ENCODE data around the gene DDX23. TPM values are rescaled to one million over a fixed set of nuclear protein-coding genes. Genes with fewer than 3 reads are reported as not detected.
A peak's percentile ranks its signal among the peaks of the same experiment; 100 is the strongest.
"Not testable (repeated sequence)": the region's sequence is repeated elsewhere in the genome, so short reads cannot be mapped to it uniquely, and the experiment has no call there.

DDX23 gene
- total RNA-seq, result 55.8 TPM

DNA sequence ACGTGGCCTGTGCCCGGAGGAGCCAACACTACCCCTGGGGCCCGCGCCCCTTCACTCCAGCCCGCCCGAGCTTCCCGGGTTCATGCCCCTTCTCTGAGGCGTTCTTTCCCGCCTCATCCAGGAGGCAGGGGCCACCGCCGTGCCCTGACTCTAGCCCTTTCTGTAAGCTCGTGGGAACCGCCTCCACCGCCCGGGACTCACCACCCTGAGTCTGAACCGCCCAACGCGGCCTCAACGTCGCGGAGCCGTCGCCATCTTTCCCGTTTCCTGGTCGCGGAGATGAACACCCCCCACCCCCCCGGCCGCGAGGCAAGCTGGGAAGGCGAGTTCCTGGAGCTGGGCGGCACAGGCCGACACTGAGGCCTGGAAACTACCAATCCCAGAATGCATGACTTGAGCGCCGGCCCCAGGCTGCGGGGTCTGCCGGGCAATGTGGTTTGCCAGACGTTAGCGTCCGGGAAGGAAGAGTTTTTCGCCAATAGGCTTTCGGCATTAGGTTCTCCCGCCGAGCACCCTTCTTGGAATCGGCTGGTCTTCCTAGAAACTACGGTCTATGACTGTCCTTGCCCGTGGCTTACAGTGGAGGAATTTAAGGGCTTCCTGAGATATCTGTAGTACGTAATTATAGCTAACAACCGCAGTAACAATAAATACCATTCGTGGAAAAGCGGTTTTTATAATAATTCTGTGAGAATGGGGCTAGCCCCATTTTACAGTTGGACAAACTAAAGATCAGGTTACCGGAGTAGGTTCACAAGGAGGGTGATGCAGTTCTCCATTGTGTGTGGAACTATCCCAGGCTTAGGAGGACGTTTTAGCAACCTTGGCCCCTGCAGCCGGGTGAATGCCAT, at the start of gene DDX23:
Gene DDX23 (minus strand): TSS at position 281 of the 851 bp plus-strand sequence. CDS start 6,381 bp downstream, outside the sequence.
- no peak for FAIRE-seq
- DNase-seq (ENCODE audit: low spot score in 2 of 2), result peak; percentile 90 to 95

DNA sequence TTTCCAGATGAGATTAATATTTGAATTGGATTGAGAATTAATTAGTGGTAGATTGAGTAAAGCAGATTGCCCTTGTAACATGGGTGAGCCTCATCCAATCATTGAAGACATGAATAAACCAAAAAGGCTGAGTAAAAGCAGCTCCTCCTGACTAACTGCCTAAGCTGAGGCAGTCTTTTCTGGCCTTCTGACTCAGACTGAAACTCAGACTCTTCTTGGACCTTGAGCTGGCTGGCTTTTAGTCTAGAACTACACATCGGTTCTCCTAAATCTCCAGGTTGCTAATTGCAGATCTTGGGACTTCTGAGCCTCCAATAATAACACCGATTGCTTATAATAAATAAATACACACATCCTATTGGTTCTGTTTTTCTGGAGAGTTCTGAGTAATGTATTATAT, 49.3 kb upstream of the DDX23 start:
- FAIRE-seq (no peak), DNase-seq (ENCODE audit: low spot score in 2 of 2) (no peak)

DNA sequence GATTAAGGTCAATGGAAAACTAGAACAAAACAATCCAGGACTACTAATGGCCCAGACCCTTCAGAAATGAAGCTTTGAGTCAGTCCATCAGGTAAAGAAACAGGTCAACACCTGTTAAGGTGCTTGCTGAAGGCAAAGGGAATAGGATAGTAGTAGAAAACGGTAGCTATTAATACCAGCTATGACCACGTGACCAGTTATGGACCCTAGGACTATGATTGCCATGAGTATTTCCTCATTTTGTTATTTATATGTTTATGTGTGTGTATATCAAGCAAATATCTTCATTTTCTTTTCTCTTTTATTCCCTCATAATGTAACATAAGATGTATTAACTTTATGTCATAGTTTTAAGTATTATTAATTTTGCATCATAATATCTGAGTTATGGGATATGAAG, 47.7 kb upstream of the DDX23 start:
- no peak for DNase-seq (ENCODE audit: low spot score in 2 of 2)
- FAIRE-seq, result no peak

DNA sequence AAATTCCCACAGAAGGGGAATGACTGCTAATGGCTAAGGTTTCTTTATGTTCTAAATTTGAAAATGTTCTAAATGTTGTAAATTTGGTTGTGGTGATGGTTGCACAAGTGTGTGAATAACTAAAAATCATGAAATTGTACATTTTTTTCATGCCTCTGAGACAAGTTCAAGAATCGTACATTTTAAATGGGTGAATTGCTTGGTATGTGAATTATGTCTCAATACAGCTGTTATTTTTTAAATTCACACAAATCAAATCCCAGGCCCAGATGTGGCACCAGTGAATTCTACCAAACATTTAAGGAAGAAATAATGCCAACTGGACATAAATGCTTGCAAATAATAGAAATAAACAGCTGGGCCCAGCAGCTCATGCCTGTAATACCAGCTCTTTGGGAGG, 42.3 kb upstream of the DDX23 start:
- FAIRE-seq, result no peak
- no peak for DNase-seq (ENCODE audit: low spot score in 2 of 2)

DNA sequence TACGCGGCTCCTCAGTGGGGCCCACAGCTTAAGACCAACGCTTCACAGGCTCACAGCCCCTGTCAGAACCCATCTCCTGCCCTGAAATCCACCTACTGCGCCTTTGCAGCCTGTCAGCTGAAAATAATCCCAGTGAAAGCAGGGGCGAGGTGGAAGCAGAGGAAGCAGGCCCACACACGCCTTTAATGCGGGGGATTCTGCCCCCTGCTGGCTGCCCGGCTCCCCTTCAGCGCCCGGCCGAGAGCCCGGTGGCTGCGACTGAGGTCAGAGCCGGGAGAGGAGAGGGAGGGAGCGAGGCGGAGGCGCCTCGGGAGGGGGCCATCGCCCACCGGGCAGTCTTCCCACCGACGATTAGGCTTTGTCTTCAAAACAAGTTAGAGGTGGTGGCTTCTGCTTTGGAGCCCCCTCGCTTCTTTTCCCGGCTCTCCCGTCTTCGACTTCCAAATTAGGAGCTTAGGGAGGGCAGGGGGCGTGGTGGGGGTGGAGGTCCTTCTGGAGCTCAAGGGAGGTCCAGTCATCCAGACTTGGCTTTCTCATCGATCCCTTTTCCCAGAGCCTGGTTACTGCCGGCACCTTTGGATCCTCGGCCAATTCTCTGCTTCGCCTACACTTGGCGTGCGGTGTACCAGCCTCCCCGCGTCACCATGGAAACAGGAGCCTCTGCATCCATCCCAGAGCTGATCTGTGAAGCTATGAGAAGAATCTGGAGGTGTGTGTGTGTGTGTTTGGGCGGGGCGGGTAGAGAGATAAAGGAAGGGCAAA, 38.9 kb upstream of the DDX23 start:
- DNase-seq (ENCODE audit: low spot score in 2 of 2), result peak; percentile 24 to 69
- FAIRE-seq, result no peak

DNA sequence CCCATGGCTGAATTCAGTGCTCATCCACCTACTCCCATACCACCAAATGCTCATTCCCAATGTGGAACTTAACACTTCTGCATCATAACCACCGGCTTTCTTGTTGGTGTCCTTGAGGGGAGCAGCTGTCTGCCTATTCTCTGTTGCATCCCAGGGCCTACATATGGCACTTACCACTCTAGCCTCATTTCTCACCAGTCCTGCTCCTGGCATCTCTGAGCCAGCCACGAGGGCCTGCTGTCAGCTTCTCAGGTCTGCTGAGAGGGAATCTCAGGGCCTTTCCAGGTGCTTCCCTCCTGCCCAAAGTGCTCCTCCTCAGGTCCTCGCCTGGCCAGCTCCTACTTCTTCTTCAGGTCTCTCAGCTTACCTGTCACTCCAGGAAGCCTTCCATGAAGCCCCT, 37.7 kb upstream of the DDX23 start:
- no peak for FAIRE-seq
- no peak for DNase-seq (ENCODE audit: low spot score in 2 of 2)

DNA sequence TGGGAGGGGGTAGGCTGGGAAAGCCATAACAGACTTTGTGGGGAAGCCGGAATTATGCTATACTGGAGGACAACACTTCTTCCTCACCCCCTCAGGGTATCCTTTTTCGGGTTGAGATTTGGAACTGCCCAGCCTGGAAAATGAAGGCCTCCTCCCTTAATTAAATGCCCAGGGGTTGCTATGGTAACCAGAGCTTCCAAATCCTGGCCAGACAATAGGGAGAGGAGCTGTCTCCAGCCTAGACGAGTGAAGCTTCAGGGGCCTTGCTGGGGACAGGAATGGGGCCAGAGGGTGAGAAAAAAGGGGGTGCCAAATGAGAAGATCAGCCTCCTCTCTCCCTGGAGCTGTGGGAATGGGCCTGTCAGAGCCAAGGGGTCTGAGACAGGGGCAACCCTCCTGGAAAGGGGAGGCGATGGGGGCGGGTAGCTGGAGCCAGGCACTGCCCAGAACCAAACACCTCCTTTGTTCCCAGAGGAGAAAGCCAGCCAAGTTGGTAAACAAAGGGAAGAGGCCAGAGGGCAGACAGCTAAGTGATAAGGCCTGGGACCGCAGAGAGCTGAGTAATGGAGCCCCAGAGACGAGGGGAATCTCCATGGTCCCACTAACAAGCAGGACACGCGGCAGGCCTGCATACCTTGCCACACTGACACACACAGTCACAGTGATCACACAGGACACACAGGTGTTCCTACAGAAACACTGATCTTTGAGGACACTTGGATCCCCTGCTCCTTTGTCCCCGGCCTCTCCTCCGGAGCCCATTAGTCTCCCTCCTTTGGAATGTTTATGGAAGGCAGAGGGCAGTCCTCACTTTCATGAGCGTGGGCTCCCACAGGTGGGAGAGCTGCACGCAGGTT, 31.6 kb upstream of the DDX23 start:
- DNase-seq (ENCODE audit: low spot score in 2 of 2) (no peak), FAIRE-seq (no peak)

DNA sequence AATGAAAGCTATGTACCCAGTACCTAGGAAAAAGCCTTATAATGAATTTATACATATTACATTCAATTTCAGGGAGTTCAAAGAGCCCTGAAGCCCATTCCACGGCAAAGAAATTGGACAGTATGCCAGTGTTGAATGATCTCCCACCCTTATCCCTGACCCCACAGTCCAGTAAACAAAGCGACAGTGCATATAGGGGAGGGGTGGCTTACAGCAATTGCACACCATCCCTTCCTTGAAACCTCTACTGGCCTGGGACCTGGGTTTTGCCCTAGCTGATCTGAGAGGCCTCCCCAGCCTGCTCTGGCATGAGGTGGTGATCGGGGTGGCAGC, 31.0 kb upstream of the DDX23 start:
- FAIRE-seq, result no peak
- no peak for DNase-seq (ENCODE audit: low spot score in 2 of 2)

DNA sequence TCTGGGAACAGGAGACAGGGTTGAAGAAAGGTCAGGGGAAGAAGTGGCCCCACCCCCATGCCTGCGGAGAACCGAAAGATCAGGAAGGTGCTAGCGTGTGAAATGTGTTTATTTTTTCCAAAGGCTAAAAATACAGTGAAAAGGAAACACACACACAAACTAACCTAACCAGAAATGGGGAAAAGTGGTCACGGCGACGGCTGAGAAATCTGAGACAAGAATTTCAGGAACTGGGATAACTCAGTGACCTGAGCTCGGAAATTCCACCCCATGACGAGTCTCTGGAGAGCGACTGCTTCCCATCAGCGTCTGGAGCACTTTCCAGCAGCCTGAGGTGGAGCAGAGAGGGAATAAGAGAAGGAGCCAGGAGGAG, 30.3 kb upstream of the DDX23 start:
- FAIRE-seq, result no peak
- no peak for DNase-seq (ENCODE audit: low spot score in 2 of 2)

DNA sequence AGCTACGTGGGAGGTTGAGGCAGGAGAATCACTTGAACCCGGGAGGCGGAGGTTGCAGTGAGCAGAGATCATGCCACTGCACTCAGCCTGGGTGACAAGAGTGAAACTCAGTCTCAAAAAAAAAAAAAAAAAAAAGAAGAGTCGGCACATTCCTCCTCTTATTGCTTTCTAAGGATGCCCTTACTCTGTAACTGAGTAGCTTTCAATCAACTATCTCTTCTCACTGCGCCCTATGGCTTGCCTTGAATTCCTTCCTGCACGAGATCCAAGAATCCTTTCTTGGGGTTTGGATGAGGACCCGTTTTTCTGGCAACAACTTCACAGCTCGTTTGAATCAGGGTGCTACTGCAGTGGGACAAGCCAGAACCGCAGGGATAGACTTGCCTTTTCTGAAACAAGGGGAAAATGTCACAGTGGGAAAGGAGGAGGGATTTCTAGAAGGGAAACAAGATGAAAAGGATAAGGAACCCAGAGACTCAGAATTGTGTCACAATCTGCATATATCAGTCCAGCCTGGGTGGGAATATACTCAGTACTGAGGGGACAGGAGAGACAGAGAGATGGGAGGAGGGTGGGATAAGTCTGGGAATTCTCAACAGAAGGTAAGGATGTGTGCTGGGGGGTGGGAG, 29.8 kb upstream of the DDX23 start:
- no peak for DNase-seq (ENCODE audit: low spot score in 2 of 2)
- FAIRE-seq, result no peak

DNA sequence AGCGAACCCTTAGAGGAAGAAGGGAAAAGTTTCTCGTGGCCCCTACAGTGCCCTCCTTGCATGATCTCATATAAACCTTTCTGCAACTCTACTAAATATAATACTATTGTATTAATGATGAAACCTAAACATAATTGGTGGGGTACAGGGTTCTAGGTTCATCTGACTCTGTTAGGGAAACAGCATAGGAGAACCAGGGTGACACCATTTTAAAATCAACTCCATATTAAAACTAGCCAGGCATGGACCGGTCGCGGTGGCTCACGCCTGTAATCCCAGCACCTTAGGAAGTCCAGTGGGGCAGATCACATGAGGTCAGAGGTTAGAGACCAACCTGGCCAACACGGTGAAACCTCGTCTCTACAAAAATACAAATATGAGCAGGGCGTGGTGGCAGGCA, 28.7 kb upstream of the DDX23 start:
- FAIRE-seq, result no peak
- no peak for DNase-seq (ENCODE audit: low spot score in 2 of 2)

DNA sequence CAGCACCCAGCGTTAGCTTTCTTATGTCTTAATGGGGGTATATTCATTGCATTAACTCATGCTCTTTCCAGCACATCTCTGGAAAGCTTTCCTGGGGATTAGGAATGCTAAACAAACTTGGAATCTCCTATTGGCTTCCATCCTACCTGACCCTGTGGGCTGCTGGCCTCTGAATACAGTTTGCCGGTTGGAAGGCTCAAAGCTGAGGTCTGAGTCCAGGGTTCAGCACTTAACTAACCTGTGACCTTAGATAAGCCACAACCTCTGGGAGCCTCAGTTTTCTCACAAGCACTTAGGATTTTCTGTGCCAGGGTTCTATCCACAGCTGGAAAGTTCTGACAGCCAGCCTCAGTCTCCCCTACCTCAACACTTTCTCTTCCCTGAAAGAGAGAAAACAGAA, 26.6 kb upstream of the DDX23 start:
- FAIRE-seq, result no peak
- DNase-seq (ENCODE audit: low spot score in 2 of 2), result no peak

DNA sequence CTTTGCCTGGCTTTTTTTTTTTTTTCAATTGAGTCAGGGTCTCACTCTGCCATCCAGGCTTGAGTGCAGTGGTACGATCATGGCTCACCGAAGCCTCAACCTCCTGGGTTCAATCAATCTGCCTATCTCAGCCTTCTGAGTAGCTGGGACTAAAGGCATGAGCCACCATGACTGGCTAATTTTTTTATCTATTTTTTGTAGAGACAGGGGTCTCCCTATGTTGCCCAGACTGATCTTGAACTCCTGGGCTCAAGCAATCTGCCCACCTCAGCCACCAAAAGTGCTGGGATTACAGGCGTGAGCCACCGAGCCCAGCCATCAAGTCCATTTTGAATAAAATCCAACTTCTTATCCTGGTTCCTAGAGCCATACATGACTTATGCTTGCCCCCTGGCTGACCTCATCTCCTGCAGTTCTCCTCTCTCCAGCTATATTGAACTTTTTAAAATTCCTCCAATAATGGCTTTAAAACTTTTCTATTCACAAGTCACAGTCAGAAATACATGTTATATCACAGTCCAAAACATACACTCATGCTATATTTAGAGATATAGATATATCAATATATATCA, 24.1 kb upstream of the DDX23 start:
- FAIRE-seq, result no peak
- DNase-seq (ENCODE audit: low spot score in 2 of 2), result no peak

DNA sequence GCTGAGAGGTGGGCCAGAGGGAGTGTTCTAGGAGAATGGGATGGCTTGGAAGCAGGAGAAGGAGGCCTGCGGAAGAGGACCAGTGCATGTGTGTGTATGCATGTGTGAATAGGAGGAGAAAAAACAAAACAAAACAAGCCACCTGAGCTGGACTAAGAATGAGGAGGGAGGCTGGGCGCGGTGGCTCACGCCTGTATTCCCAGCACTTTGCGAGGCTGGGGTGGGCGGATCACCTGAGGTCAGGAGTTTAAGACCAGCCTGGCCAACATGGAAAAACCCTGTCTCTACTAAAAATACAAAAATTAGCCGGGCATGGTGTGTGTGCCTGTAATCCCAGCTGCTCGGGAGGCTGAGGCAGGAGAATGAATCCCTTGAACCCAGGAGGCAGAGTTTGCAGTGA, 21.6 kb upstream of the DDX23 start:
- DNase-seq (ENCODE audit: low spot score in 2 of 2); FAIRE-seq: not testable (repeated sequence)

DNA sequence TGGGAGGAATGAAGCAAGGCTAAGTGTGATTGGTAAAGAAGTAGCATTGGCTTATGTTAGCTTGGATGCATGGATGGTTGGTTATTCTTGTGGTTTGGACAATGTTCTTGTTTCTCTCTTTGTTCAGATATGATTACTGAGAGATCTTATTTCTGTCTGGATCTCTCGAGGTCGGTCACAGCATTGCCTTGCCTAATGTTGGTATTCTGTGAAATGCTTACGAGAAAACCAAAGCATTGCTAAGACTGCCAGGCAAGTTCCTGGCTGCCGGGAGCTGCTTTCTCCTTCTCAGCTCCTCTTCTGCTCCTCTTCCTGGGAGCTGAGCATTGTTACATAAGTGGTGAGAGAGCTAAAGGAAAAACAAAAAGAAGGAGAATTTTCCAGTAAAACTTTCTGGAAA, 21.1 kb upstream of the DDX23 start:
- DNase-seq (ENCODE audit: low spot score in 2 of 2), result no peak
- FAIRE-seq, result no peak

DNA sequence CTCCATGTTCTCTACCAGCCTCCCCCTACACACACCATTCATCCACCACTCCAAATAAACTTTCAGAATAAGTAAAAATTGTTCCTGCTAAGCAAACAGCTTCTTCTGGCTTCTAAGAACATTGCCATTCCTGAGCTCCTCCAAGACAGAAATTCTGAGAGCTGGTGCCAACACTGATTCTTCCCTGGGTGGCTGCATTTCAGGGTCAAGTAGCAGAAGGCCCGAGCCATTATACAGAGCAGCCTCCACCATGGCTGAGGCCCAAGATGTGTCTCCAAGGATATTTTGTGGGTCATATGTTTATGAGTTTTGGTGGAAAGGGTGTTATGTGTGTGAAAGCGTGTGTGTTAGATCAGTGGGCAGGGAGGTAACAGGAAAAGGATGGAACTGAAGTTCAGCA, 17.2 kb upstream of the DDX23 start:
- DNase-seq (ENCODE audit: low spot score in 2 of 2), result no peak
- no peak for FAIRE-seq

DNA sequence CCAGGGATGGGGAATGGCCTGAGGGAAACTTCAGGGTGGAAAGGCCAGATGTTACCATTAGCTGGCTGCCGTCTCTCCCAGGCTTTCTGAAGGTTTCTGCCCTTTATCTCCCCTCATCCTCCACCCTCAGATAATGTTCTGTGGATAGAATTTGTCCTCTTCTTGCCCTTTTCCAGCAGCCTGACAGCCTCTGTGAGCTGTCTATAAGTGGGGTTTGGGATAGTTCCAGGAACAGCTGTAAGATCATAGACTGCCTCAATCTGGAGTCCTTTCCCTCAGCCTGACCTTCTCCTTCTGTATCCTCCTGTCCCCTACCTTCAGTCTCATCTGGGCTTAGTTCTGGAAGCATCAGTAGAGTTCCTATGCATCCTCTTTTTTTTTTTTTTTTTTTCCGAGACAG, 16.5 kb upstream of the DDX23 start:
- FAIRE-seq, result no peak
- DNase-seq (ENCODE audit: low spot score in 2 of 2), result no peak

DNA sequence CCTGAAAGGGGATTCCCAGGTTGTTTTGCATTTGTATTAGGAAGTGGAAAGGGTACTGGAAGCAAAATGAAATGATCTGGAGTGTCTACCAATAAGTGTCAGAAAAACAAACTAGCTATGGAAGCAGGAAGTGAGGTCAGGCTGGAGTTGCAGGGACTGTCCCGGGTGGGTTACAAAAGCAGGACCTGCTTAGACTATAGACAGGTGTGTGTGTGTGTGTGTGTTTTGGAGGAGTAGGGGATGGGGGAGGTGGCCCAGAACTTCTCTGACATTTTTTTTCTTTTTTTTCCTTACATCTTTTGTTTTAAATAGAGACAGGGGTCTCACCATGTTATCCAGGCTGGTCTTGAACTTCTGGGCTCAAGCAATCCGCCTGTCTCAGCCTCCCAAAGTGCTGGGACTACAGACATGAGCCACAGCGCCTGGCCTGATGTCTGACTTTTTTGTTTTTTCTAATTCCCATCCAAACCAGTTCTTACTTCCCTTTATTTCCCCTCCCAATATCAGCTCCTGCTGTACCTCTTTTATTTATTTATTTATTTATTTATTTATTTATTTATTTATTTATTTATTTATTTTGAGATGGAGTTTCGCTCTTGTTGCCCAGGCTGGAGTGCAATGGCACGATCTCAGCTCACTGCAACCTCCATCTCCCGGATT, 14.2 kb upstream of the DDX23 start:
- no peak for FAIRE-seq
- DNase-seq (ENCODE audit: low spot score in 2 of 2), result no peak

DNA sequence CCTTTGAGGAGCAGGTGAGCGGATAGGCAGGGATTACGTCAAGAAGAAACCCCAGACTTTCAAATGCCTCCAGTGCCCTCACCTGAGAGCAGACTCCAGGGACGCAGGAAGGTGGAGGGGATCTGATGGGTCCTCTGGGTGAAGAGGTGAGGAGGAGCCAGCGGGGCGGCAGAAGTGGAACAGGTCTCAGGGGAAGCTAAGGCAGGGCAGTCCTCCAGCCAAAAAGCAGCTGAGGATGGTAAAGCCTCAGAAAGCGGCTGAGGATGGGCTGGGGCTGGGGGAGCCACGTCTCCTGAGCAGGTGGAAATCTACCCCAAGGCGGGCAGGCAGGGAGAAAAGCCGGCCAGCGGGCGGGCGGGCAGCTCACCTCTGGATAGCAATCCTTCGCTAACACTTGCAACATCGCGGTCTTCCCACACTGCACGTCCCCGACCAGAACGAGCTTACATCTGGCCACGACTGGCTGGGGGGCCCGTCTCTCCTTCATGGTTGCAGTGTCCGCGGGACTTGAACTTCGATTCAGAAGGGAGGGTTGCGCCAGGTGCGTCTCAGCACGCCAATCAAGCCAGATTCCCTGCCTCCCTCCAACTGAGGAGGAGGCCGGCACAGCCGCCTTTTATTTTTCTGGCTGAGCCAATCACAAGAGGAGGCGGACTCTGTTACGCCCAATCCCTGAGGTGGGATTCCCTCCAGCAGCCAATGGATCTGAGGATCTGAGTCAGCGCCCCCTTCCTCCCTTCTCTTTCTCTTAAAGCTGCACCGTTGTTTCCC, 13.5 kb upstream of the DDX23 start, which contains the start of gene RND1:
Gene RND1 (minus strand): TSS at position 590 of the 771 bp plus-strand sequence. CDS start 103 bp downstream, at position 487.
- DNase-seq (ENCODE audit: low spot score in 2 of 2) (peak; percentile 74 to 88), FAIRE-seq (peak; percentile 81)
